HG02884 (cell line): ENCODE results near the gene TOM1L1.

Source experiments
- ATAC-seq: cut with Tn5 transposase; IDR thresholded peaks from one replicate; pipeline ENCODE4 v1.9.1; 2021; ENCODE audit warnings: mild to moderate bottlenecking, moderate library complexity; ENCODE audit not compliant: unreplicated experiment

The TOM1L1 gene

DNA sequence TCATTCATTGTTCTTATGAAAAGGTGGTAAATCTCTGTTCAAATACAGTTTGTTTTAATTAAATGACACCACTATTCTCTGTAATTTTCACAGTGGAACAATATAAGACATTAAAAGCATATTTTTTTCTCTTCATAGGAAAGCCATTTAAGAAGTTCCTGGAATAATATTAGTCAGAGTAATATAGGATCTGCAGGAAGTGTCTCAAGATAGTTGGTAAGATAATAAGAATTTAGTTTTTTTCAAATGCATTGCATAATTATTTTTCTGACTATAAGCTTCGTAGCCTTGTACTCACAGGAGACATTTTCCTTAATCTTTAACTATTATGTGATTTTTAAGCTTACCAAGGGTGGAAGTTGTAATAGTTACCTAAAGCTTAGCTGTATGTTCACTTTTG is 84.8 kb downstream of the TOM1L1 start:
- ATAC-seq: no peak

DNA sequence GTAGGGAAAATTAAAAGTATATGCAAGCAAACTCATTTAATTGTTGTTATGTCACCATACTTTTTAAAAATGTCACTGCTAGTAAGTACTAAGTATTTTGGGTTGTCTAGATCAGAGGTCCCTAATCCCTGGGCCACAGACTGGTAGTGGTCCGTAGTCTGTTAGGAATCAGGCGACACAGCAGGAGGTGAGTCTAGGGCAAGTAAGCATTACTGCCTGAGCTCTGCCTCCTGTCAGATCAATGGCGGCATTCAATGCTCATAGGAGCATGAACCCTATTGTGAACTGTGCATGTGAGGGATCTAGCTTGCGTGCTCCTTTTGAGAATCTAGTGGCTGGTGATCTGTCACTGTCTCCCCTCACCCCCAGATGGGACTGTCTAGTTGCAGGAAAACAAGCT is 89.5 kb downstream of the TOM1L1 start:
- no peak for ATAC-seq

DNA sequence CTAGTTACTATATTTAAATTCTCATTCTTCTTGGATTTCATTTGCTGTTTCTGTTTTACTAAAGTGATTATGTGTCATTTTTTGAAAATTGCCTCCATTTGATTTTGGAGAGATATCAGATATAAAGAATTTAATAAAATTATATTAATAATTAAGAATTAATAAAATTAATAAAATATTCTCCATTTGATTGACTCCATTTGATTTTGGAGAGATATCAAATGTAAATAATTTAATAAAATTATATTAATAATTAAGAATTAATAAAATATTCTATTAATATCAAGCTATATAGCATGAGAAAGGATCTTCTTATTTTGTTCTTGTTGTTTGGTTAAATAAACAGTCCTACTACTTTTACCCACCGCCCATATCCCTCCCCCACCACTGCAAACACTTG is 90.9 kb downstream of the TOM1L1 start:
- ATAC-seq: no peak

DNA sequence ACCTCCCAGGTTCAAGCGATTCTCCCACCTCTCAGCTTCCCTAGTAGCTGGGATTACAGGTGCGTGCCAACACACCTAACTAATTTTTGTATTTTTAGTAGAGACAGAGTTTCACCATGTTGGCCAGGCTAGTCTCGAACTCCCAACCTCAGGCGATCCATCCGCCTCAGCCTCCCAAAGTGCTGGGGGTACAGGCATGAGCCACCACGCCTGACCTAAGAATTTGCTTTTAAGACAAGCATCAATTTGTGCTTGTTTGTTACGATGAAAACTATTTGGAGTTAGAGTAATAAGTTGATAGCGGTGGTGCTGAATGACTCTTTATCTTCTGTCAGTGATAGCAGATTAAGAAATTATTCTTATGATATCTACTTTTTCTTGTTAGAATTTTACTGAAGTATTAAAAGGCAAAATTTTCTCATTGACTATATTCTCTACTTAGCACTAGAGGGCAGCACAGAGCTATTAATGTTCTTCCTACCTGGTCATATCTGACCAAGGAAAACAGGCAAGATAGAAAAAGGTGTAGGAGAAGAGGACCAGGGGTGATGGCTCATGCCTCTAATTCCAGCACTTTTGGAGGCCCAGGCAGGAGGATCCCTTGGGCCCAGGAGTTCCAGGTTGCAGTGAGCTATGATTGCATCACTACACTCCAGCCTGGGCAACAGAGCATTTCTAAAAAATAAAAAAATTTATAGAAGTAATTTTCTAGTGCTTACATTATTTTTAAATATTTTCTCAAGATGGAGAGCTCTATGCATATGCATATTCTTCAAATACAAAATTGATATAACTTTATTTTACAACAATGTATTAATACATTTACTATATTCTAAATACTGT is 92.4 kb downstream of the TOM1L1 start:
- ATAC-seq: no peak

DNA sequence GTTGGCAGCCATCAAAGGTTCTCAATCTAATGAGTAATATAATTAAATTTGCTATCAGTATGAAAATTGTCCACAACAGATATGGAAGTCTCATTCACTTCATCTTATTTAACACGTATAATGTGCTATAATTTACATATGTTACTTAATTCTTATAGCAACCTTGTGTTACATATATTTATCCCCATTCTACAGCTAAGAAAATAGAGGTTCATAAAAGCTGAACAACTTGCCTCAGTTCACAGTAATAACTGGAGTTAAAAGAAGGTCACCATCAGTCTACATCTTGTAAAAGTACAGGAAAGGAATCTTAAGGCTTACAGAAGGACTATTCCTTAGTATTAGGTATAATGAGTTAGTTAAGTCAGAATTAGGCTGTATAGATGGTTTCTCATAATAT is 95.8 kb downstream of the TOM1L1 start:
- no peak for ATAC-seq

DNA sequence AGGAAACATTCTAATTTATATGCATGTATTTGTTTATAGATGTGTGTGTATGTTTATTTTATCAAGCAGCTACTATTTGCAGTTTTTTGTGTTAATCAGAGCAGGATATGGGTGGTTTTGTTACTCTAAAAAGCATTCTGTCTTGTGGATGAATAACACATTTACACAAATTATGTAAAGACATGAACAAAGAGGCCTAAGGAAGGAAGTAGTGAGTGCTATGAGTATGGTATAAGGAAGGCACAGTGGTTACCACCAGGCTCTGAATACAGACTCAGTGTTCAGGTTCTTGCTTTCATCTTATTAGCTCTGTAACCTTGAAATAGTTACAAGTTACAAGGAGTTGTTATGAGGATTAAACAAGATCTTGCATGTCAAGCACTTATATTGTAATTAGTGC is 101.8 kb downstream of the TOM1L1 start:
- no peak for ATAC-seq

DNA sequence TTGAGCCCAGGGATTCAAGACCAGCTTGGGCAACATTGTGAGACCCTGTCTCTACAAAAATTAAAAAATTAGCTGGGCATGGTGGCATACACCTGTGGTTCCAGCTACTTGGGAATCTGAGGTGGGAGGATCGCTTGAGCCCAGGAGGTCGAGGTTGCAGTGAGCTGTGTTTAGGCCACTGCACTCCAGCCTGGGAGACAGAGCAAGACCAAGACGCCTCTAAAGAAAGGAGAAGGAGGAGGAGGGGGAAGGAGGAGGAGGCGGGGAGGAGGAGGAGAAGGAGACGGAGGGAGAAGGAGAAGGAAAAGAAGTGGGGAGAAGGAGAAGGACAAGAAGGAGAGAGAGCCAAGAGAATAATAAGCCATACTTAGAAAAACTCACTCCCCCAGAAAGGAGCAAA is 103.8 kb downstream of the TOM1L1 start:
- no peak for ATAC-seq

DNA sequence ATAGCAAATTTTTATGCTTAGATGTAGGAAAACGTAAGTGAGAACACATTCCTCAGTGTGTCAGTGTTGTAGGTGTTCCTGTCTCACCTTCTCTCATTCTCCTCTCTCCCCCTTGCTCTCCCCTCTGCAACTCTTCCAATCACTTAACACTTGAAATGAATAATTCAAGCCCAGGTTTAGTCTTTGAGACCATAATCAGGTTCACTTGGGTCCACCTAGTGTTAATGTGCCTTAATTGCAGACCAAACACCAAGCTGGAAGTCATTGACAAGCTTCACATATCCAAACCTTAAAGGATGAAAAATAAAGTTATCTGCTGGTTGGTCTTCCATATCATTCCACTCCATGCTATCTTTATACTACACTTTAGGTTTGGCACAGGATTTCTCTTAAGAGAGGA is 104.9 kb downstream of the TOM1L1 start:
- ATAC-seq: peak; percentile 68
